Panc1 (cell line): ENCODE measurements around the gene TPRX1. TPM values are rescaled to one million over a fixed set of nuclear protein-coding genes. Genes with fewer than 3 reads are reported as not detected.

Source experiments
- ATAC-seq: fragments of 200-7000 bp; cut with Tn5 transposase; 2 replicates; pipeline ENCODE4 v1.9.1; 2020; ENCODE audit warnings: mild to moderate bottlenecking, moderate library complexity
- BruUV-seq: library from RNA; stranded (reverse); fragments of 400-500 nt; replicated peaks from 2 replicates; lab custom pipeline; 2021; lab: Mats Ljungman, UMichigan
- CTCF ChIA-PET: fragments of 300-600 bp; sonication (Branson Sonifier 250); formaldehyde crosslinking; loops from one replicate; lab custom pipeline; 2022; ENCODE audit warnings: antibody characterized with exemption; lab: Charles Lee
- POLR2A ChIA-PET: fragments of 300-600 bp; sonication (Branson Sonifier 250); formaldehyde crosslinking; loops from one replicate; lab custom pipeline; 2022; ENCODE audit warnings: antibody characterized with exemption; lab: Charles Lee
- DNase-seq: peaks from one replicate; pipeline ENCODE4 v3.0.0-alpha.2; 2010; ENCODE audit warnings: low read depth, low spot score
- H3K27ac ChIP-seq: 2 replicates; pipeline ENCODE4 v1.5.1; 2011; ENCODE audit warnings: mild to moderate bottlenecking, low read length, inconsistent platforms
- H3K27me3 ChIP-seq: fragments of 200-500 bp; sonication (Bioruptor generic); 2 replicates; pipeline ENCODE4 v1.6.0; 2014; ENCODE audit warnings: low read length, inconsistent platforms; ENCODE audit not compliant: control insufficient read depth, insufficient read depth
- H3K36me3 ChIP-seq: fragments of 200-500 bp; sonication (Bioruptor generic); 2 replicates; pipeline ENCODE4 v1.5.1; 2014; ENCODE audit warnings: inconsistent platforms, mild to moderate bottlenecking, low read length, moderate library complexity; ENCODE audit not compliant: control insufficient read depth, insufficient read depth
- H3K4me1 ChIP-seq: 2 replicates; pipeline ENCODE4 v1.5.1; 2011; ENCODE audit warnings: inconsistent platforms, mild to moderate bottlenecking, low read length, moderate library complexity; ENCODE audit not compliant: control insufficient read depth, insufficient read depth
- H3K4me3 ChIP-seq, 2 experiments: 2 replicates each; pipeline ENCODE4 v1.5.1; 2011 to 2012; ENCODE audit warnings: low read depth in 2 of 2, low read length in 2 of 2, mild to moderate bottlenecking in 2 of 2, inconsistent platforms in 1 of 2, moderate library complexity in 1 of 2
- H3K9me3 ChIP-seq: fragments of 200-500 bp; sonication (Bioruptor generic); 2 replicates; pipeline ENCODE4 v1.5.1; 2014; ENCODE audit warnings: low read depth, mild to moderate bottlenecking, inconsistent platforms, low read length, moderate library complexity; ENCODE audit not compliant: control insufficient read depth, insufficient read depth
- CTCF ChIP-seq: fragments of 450-650 bp; IDR thresholded peaks from 2 replicates; pipeline ENCODE4 v1.5.1; 2017; ENCODE audit warnings: mild to moderate bottlenecking
- POLR2AphosphoS5 ChIP-seq: IDR thresholded peaks from 2 replicates; pipeline ENCODE4 v1.6.1; 2012; ENCODE audit warnings: mild to moderate bottlenecking, low read depth, low read length, moderate library complexity
- REST ChIP-seq, 2 experiments: IDR thresholded peaks; 2 replicates each; pipeline ENCODE4 v1.6.1; 2011 to 2012; ENCODE audit warnings: low read depth in 2 of 2, control low read depth in 1 of 2, low read length in 1 of 2, mild to moderate bottlenecking in 1 of 2, moderate library complexity in 1 of 2; ENCODE audit not compliant: insufficient read depth in 1 of 2
- SIN3A ChIP-seq: IDR thresholded peaks from 2 replicates; pipeline ENCODE4 v1.6.1; 2012; ENCODE audit warnings: low read depth, mild to moderate bottlenecking, low read length, moderate library complexity, borderline replicate concordance; ENCODE audit not compliant: insufficient read depth
- TCF7L2 ChIP-seq: IDR thresholded peaks from 2 replicates; pipeline ENCODE4 v1.6.1; 2011; ENCODE audit warnings: mild to moderate bottlenecking, low read depth, low read length, inconsistent platforms
- in situ Hi-C: cut with HindIII; loops from 2 replicates; pipeline ENCODE4 v1.10.0; 2016; ENCODE audit warnings: low sequenced_read_pairs, low pct_unique_long_range_greater_than_20kb
- intact Hi-C: fragments of 100-400 bp; cut with micrococcal nuclease; formaldehyde crosslinking; loops from one replicate; pipeline ENCODE4 v1.10.0; 2022; ENCODE audit not compliant: unreplicated experiment
- total RNA-seq: library from RNA; stranded (reverse); gene quantifications from one replicate; pipeline ENCODE4 v1.2.1, GENCODE V29; 2021; ENCODE audit not compliant: unreplicated experiment

Gene TPRX1
- total RNA-seq, 1 experiment from 2014 or later, result not detected

- ChIA-PET POLR2A (no interaction called here), CTCF (interaction anchor here (0.6 kb wide), 1 partner anchor 97 kb away, joined by 5 read pairs; no protein-coding TSS in a partner anchor)
- H3K36me3 ChIP-seq, result no peaks in the 10 kb centered on the region
- no peak for DNase-seq
- H3K4me1 ChIP-seq, result no peaks in the 10 kb centered on the region
- BruUV-seq, result no TSS peak
- no peak overlapping the region for H3K27ac ChIP-seq
- intact Hi-C loops (no loop called here), in situ Hi-C loops (no loop called here)
- no peak overlapping the region for H3K4me3 ChIP-seq
- no peak for ATAC-seq
- no peaks in the 10 kb centered on the region for H3K9me3 ChIP-seq
- H3K27me3 ChIP-seq, result no peaks in the 10 kb centered on the region
- TF ChIP-seq CTCF, result no peak
- TF ChIP-seq REST (IDR thresholded peaks at IDR 0.05; ENCODE audit: insufficient read depth in 1 of 2, low read depth in 2 of 2, low read length in 1 of 2), result no peak
- no peak for TF ChIP-seq TCF7L2
- no peak for TF ChIP-seq POLR2AphosphoS5
- TF ChIP-seq SIN3A, result no peak
Observed at GRCh38 chr19:47798904-47799266, 5.5 kb downstream of the TPRX1 start.

GRCh38 chr19:47797996-47798903 is 6.1 kb downstream of the TPRX1 start:
- in situ Hi-C loops (no loop called here), intact Hi-C loops (no loop called here)
- DNase-seq (no peak), ATAC-seq (no peak)
- Histone ChIP-seq H3K36me3 (no peaks in the 10 kb centered on the region), H3K4me1 (no peaks in the 10 kb centered on the region), H3K9me3 (no peaks in the 10 kb centered on the region), H3K27me3 (no peaks in the 10 kb centered on the region), H3K27ac (no peak overlapping the region), H3K4me3 (no peak overlapping the region)
- ChIA-PET POLR2A (interaction anchor here (0.6 kb wide), 1 partner anchor 20 kb away, joined by 4 read pairs; no protein-coding TSS in a partner anchor), CTCF (no interaction called here)
- TF ChIP-seq SIN3A (no peak), TCF7L2 (no peak), POLR2AphosphoS5 (no peak), CTCF (no peak), REST (IDR thresholded peaks at IDR 0.05; ENCODE audit: insufficient read depth in 1 of 2, low read depth in 2 of 2, low read length in 1 of 2) (no peak)
- no TSS peak for BruUV-seq
